Stomach smooth muscle (tissue), 2 donors: ENCODE data around the gene ENTHD1.
"Not testable (repeated sequence)": the region's sequence is repeated elsewhere in the genome, so short reads cannot be mapped to it uniquely, and the experiment has no call there.

Source experiments
- H3K27ac ChIP-seq: one replicate; pipeline ENCODE4 v1.7.0; 2013; ENCODE audit warnings: mild to moderate bottlenecking, low read length, inconsistent platforms
- H3K27me3 ChIP-seq, 2 donors: one replicate each; pipeline ENCODE4 v1.7.0; 2013; ENCODE audit warnings: low read length in 2 of 2; ENCODE audit not compliant: insufficient read depth in 2 of 2, control insufficient read depth in 1 of 2
- H3K36me3 ChIP-seq, 2 donors: one replicate each; pipeline ENCODE4 v1.7.0; 2013; ENCODE audit warnings: low read length in 2 of 2; ENCODE audit not compliant: control insufficient read depth in 2 of 2, insufficient read depth in 2 of 2
- H3K4me1 ChIP-seq: one replicate; pipeline ENCODE4 v1.7.0; 2013; ENCODE audit warnings: low read length; ENCODE audit not compliant: control insufficient read depth, insufficient read depth
- H3K4me3 ChIP-seq, 2 donors: one replicate each; pipeline ENCODE4 v1.7.0; 2013; ENCODE audit warnings: low read length in 2 of 2
- H3K9ac ChIP-seq, 2 donors: one replicate each; pipeline ENCODE4 v1.7.0; 2013; ENCODE audit warnings: low read length in 2 of 2, mild to moderate bottlenecking in 1 of 2
- H3K9me3 ChIP-seq, 2 donors: one replicate each; pipeline ENCODE4 v1.7.0; 2013; ENCODE audit warnings: low read length in 2 of 2; ENCODE audit not compliant: control insufficient read depth in 2 of 2
- donor health status: healthy.
- donor health status: Pancreatic carcinoma.

ENTHD1 gene

GRCh38 chr22:39847477-39847876 lies 46.1 kb downstream of the ENTHD1 start:
- no peak overlapping the region for H3K9ac ChIP-seq
- no peaks in the 10 kb centered on the region for H3K9me3 ChIP-seq
- H3K27me3 ChIP-seq, result no peaks in the 10 kb centered on the region
- H3K4me3 ChIP-seq, result no peak overlapping the region
- H3K4me1 ChIP-seq, result no peaks in the 10 kb centered on the region
- no peak overlapping the region for H3K27ac ChIP-seq
- no peaks in the 10 kb centered on the region for H3K36me3 ChIP-seq

GRCh38 chr22:39846539-39846938 lies 47.0 kb downstream of the ENTHD1 start:
- not testable (repeated sequence) for H3K4me3 ChIP-seq, H3K4me1 ChIP-seq, H3K27ac ChIP-seq, H3K9ac ChIP-seq, H3K36me3 ChIP-seq, H3K9me3 ChIP-seq, H3K27me3 ChIP-seq

GRCh38 chr22:39845529-39845928 lies 48.0 kb downstream of the ENTHD1 start:
- Histone ChIP-seq H3K4me3 (no peak overlapping the region), H3K4me1 (no peaks in the 10 kb centered on the region), H3K27ac (no peak overlapping the region), H3K9me3 (no peaks in the 10 kb centered on the region), H3K36me3 (no peaks in the 10 kb centered on the region), H3K27me3 (no peaks in the 10 kb centered on the region), H3K9ac (no peak overlapping the region)

GRCh38 chr22:39839917-39840510 lies 53.5 kb downstream of the ENTHD1 start:
- Histone ChIP-seq H3K36me3 (no peaks in the 10 kb centered on the region), H3K27ac (no peak overlapping the region), H3K27me3 (peaks cover 0 to 3% of the 10 kb centered on the region in 2 donors), H3K9ac (no peak overlapping the region), H3K9me3 (no peaks in the 10 kb centered on the region), H3K4me3 (no peak overlapping the region), H3K4me1 (no peaks in the 10 kb centered on the region)

- H3K9ac ChIP-seq, result no peak overlapping the region
- H3K9me3 ChIP-seq, result no peaks in the 10 kb centered on the region
- H3K4me1 ChIP-seq, result no peaks in the 10 kb centered on the region
- H3K4me3 ChIP-seq, result no peak overlapping the region
- no peaks in the 10 kb centered on the region for H3K36me3 ChIP-seq
- H3K27me3 ChIP-seq, result peaks cover 0 to 3% of the 10 kb centered on the region in 2 donors
- H3K27ac ChIP-seq, result no peak overlapping the region
Observed at GRCh38 chr22:39839204-39839603, 54.4 kb downstream of the ENTHD1 start.

- no peaks in the 10 kb centered on the region for H3K4me1 ChIP-seq
- H3K4me3 ChIP-seq, result no peak overlapping the region
- peaks cover 10 to 15% of the 10 kb centered on the region in 2 donors for H3K27me3 ChIP-seq
Observed at GRCh38 chr22:39833610-39834009, 60.0 kb downstream of the ENTHD1 start.

GRCh38 chr22:39833093-39833492 lies 60.5 kb downstream of the ENTHD1 start:
- no peak overlapping the region for H3K4me3 ChIP-seq
- no peak overlapping the region for H3K27ac ChIP-seq
- no peak overlapping the region for H3K9ac ChIP-seq
- no peaks in the 10 kb centered on the region for H3K36me3 ChIP-seq
- no peaks in the 10 kb centered on the region for H3K9me3 ChIP-seq
- no peaks in the 10 kb centered on the region for H3K4me1 ChIP-seq
- H3K27me3 ChIP-seq, result peaks cover 10 to 16% of the 10 kb centered on the region in 2 donors

More at GRCh38 chr22:39833610-39834009, 60.0 kb downstream of the ENTHD1 start:
- Histone ChIP-seq H3K9me3 (no peaks in the 10 kb centered on the region), H3K36me3 (no peaks in the 10 kb centered on the region), H3K9ac (no peak overlapping the region), H3K27ac (no peak overlapping the region)

GRCh38 chr22:39832627-39833074 lies 60.9 kb downstream of the ENTHD1 start:
- H3K27me3 ChIP-seq, result peaks cover 10 to 17% of the 10 kb centered on the region in 2 donors
- no peaks in the 10 kb centered on the region for H3K9me3 ChIP-seq
- no peaks in the 10 kb centered on the region for H3K4me1 ChIP-seq
- H3K36me3 ChIP-seq, result no peaks in the 10 kb centered on the region
- no peak overlapping the region for H3K9ac ChIP-seq
- no peak overlapping the region for H3K27ac ChIP-seq
- H3K4me3 ChIP-seq, result no peak overlapping the region

GRCh38 chr22:39825661-39826102 lies 67.9 kb downstream of the ENTHD1 start:
- Histone ChIP-seq H3K4me3 (no peak overlapping the region), H3K9me3 (no peaks in the 10 kb centered on the region), H3K36me3 (no peaks in the 10 kb centered on the region), H3K9ac (no peak overlapping the region), H3K27ac (no peak overlapping the region), H3K27me3 (peaks cover 0 to 6% of the 10 kb centered on the region in 2 donors), H3K4me1 (no peaks in the 10 kb centered on the region)

GRCh38 chr22:39821008-39821407 lies 72.6 kb downstream of the ENTHD1 start:
- H3K4me3 ChIP-seq, result no peak overlapping the region
- no peaks in the 10 kb centered on the region for H3K36me3 ChIP-seq
- H3K4me1 ChIP-seq, result no peaks in the 10 kb centered on the region
- H3K27ac ChIP-seq, result no peak overlapping the region
- H3K27me3 ChIP-seq, result peaks cover 0 to 4% of the 10 kb centered on the region in 2 donors
- H3K9ac ChIP-seq, result no peak overlapping the region
- no peaks in the 10 kb centered on the region for H3K9me3 ChIP-seq

- no peaks in the 10 kb centered on the region for H3K9me3 ChIP-seq
- H3K36me3 ChIP-seq, result no peaks in the 10 kb centered on the region
- no peak overlapping the region for H3K27ac ChIP-seq
- peaks cover 0 to 4% of the 10 kb centered on the region in 2 donors for H3K27me3 ChIP-seq
- no peak overlapping the region for H3K9ac ChIP-seq
- H3K4me3 ChIP-seq, result no peak overlapping the region
- H3K4me1 ChIP-seq, result no peaks in the 10 kb centered on the region
Observed at GRCh38 chr22:39820256-39820655, 73.3 kb downstream of the ENTHD1 start.
